HG03457 (cell line): ENCODE measurements around the gene CFAP300.

Experiments
- ATAC-seq: cut with Tn5 transposase; IDR thresholded peaks from one replicate; pipeline ENCODE4 v1.9.1; 2021; ENCODE audit warnings: moderate number of reproducible peaks; ENCODE audit not compliant: unreplicated experiment

The CFAP300 gene

DNA sequence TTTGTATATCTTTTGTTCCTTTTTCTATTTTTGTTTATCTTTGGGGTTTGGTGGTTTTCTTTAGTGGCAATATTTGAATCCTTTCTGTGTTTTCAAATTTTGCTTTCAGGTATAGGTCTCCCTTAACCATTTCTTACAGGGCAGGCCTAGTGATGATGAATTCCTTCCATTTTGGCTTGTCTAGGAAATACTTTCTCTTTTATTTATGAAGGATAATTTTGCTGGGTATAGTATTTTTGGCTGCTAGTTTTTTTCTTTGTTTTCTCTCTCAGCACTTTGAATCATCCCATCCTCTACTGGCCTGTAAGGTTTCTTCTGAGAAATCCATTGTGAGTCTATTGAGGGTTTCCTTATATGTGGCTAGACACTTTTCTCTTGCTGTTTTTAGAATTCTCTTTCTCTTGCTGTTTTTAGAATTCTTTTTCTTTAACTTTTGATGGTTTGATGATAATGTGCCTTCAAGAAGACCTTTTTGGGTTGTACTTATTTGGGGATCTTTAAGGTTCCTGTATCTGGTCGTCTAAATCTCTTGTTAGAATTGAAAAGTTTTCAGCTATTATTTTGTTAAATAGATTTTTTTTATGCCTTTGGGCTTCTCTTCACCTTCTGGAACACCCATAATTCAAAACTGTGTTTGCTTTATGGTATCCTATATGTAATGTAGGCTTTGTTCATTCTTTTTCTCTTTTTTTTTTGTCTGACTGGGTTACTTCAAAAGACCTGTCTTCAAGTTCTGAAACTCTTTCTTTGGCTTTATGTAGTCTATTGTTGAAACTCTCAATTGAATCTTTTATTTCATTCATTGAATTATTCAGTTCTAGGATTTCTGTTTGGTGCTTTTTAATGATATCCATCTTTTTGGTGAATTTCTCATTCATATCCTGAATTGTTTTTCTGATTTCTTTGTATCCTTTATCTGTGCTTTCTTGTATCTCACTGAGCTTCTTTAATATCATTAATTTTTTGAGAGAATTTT is 24.5 kb downstream of the CFAP300 start:
- ATAC-seq: no peak

DNA sequence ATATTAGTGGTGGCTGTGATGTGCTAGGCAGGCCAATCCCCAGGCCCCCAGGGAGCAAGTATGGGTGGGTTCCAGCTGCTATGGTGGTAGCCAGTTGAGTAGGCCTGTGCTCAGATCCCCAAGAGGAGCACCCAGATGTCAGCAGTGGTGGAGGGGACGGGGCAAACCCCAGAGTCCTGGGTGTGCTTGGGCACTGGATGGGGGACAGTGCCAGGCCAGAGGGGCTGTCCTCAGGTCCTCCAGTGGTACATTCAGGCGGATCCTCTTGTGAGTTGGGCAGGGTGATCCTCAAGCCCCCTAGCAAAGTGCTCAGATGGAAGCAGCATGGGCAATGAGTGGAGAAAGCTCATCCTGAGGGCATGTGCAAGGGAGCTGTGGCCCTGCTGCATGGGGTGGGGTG is 26.0 kb downstream of the CFAP300 start:
- ATAC-seq: no peak

DNA sequence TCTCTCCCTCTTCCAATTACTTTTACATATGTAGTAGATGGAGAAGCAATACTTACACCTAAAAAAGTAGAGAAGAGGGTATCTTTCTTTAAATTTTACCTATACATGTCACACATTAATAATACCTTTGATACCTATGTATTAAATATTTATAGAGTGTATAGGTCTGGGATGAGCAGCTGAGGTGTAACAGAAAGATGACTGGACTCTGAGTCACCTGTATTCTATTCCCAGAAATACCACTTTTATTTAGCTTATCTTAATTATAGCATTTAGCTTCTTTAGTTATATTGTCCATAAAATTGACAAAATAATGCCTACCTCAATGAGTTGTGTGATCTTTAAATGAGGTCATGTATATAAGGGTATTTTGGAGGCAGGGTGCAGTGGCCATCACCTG is 32.4 kb downstream of the CFAP300 start:
- no peak for ATAC-seq

DNA sequence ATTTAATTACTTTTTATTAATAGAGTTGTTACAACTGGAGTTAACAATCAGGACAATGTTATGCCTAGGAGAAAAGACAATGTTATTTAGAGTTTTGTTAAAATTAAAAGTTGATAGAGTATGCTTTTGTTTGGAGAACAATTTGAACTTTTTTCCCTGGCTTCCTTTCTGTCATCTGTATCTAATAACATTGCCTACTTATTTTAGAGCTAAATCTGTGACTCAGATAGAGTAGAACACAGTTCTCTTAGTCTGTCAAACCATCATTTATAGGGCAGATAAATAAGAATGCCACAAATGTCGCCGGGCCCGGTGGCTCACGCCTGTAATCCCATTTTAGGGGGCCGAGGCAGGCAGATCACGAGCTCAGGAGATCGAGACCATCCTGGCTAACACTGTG is 34.1 kb downstream of the CFAP300 start:
- ATAC-seq: no peak

DNA sequence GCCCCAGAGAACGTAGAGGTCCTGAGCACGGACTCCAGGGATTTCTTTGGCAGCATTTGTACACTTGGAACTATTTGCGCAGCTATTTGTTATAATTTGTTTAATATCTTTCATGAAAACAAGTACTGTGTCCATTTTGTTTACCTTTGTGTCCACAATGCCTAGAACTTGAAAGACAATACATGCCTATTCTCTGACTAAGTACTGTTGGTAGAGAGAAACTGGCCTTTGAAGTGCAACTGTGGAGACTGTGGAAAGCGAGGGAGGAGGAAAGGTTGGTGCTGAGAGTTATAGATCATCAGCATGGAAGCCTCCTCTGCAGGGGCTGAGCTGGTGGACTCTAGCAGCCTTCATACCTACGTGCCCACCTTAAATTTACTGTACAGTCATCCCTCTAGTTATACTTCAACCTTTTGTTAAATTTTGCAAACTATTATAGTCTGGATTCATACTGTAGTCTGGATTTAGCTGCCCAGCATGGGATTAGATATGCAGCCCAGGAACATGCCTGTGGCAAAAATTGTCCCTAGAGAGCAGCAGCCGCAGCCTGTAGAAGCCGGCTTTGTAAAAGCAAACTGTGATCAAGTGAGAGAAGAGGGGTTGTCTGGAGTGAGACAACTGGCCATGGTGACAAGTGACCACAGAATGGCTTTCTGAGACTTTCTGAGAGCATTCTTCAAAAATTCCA is 38.8 kb downstream of the CFAP300 start:
- no peak for ATAC-seq

DNA sequence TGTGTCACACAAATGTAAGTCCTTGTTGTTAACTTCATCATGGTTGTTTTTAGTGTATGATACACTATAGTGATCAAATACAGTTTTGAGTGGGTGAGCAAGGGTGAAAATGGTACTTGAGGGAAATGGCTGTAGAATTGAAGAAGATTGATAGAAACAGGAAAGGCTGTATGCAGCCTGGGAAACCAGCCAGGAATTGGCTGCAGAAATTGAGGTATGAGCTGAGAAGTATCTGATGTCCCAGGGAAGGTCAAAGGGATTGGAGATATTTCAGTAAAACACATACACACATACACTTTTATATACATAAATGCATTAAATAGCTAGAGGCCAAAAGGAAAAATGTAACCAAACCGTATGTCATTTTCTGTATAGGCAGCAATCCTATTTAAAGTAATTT is 49.9 kb downstream of the CFAP300 start:
- ATAC-seq: no peak

DNA sequence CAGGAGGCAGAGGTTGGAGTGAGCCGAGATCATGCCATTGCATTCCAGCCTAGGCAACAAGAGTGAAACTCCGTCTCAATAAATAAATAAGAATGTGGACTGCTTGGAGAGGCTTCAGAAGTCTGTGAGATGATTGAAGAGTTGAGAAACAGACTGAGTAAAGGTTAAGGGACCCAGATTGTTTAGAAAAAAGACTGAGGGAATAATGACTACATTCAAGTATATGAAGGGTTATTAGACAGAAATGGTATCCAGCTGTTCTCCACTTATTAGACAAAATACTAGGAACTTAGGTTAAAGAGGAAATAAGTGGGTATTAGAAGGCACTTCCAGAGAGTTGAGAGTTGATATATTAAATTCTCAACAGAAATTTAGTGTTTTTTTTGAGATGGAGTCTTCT is 52.5 kb downstream of the CFAP300 start:
- ATAC-seq: no peak

DNA sequence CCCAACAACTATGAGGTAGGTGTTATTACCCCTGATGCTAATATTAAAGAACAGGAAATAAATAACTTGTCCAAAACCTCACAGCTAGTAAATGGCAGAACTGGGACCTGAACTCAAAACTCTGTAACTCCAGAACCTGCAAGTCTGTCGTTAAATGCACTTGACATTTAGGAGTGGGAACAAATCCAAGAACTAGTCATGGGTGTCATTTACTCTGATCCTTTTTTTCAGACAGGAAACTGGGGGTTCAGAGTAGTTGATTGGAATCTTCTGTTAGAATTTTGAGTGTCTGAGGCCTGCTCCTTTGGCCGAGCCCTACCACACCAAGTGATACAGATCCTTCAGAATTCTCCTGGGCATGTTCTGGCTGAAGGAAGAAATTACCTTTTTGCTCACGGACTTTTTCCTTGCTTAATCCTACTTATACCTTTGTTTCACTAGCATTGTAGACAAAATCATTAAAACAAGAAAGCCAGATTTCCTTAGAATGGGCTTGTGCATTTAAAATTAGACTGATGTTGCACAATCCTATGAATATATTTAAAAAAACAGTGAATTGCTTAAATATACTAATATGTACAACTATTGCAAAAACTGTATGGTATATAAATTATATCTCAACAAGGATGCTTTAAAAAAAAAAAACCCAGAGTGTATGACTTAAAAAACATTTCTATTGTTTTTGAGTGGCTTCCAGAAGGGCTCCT is 61.6 kb downstream of the CFAP300 start:
- no peak for ATAC-seq

DNA sequence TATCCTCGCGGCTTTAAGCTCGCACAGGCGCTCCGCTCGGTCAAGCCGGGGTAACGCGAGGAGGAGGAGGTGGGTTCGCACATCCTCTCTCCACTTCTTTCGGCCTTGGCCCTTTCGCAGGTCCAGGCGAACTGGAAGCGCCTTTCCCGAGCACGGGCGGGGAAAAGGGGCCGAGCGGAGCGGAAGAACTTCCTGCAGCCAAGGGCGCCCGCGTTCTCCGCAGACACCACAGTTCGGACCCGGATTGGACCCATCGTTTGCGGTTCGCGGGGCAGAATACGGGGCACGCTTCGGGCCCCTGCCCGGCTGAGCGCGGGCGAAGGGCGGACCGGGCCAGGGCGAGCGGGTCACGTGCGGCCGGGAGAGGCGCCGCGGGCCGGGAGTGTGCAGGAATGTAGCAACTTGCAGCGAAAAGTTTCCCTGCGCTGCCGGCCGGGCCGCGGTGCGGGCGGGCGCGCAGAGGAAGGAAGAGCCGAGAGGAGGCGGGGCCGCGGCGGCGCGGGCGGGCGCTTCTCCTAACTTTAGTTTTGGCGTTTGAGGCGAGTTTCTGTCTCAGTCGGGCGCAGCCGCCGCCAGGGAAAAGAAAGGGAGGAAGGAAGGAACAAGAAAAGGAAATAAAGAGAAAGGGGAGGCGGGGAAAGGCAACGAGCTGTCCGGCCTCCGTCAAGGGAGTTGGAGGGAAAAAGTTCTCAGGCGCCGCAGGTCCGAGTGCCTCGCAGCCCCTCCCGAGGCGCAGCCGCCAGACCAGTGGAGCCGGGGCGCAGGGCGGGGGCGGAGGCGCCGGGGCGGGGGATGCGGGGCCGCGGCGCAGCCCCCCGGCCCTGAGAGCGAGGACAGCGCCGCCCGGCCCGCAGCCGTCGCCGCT is 62.9 kb downstream of the CFAP300 start, which contains the start of gene YAP1:
Gene YAP1, plus strand, starts transcription at position 552 of the 865 bp plus-strand sequence. CDS start 402 bp downstream, outside the sequence.
- peak; percentile 67 for ATAC-seq

DNA sequence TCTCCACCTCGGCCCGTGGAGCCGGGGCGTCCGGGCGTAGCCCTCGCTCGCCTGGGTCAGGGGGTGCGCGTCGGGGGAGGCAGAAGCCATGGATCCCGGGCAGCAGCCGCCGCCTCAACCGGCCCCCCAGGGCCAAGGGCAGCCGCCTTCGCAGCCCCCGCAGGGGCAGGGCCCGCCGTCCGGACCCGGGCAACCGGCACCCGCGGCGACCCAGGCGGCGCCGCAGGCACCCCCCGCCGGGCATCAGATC is 63.4 kb downstream of the CFAP300 start:
- peak; percentile 21 for ATAC-seq

DNA sequence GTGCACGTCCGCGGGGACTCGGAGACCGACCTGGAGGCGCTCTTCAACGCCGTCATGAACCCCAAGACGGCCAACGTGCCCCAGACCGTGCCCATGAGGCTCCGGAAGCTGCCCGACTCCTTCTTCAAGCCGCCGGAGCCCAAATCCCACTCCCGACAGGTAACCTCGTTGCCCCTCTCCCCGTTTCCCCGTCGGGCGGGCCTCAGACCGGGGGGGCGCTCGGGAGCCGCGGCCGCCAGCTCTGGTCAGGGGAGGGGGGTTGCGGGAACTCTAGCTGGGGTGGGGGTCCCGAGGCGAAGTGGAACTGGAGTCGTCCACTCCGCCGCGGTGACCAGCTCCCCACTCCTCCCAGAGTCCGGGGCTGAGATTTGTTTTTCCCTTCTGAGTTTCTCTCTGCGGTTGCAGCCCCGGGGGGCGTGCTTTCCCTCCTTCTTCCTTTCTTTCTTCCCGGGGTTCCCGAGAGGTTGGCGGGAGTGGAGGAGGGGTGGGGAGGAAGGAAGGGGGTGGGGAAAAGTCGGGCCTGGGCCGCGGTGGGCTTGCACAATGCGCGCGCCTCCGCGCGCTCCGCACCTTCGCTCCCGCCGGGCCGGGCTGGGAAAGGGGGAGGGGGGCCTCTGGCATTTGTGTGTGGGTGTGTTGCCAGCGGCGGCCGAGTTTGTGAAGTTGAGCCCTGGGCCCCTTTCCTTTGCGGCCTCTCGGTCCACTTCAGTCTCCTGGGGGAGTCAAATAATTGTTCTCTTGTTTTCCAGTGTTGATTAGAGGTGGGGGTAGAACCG is 64.0 kb downstream of the CFAP300 start:
- ATAC-seq: no peak

DNA sequence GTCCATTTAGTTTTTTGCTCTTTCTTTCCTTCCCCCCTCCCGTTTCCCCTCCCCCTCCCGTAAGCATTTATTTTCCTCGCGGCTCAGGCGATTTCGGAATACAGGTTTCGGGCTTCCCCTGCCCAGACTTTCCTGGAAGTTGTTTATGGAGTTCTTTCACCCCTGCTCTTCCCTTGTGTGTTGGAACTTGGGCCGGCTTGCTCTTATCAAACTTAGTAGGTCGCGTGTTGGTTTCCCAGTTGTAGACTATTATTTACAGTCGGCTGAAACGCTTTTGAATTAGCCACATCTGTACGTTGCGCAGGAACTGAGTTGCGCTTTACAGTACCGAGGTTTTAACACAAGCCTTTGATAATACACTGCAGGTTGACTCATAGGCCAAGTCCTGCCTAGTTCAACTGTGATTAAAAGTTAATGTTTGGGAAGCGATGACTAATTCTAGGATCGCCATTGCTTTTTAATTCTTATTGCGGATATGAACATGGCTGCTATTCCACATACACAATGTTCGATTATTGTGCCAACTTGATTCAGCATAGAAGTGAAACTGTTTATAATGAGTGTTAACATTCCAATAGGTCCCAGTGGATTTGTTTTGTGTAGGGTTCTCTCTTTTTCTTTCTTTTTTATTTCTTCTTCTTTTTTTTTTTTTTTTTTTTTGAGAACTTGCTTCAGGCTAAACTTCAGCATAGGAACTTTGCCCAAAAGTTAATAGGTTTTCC is 64.7 kb downstream of the CFAP300 start:
- ATAC-seq: no peak

DNA sequence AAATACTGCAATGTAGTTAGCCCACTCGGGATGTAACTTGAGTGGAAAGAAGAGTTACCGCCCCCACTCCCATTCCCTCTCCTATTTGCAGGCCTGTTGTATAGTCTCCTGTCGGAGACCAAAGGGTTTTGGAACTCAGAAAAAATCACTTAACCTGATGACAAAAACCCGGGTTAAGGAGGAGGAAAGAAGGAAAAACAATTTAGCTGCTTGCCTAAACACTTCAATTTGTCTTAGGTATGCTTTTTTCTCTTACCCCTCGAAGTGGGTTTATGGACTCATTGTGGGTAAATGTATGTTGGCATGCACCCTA is 65.2 kb downstream of the CFAP300 start:
- ATAC-seq: no peak

DNA sequence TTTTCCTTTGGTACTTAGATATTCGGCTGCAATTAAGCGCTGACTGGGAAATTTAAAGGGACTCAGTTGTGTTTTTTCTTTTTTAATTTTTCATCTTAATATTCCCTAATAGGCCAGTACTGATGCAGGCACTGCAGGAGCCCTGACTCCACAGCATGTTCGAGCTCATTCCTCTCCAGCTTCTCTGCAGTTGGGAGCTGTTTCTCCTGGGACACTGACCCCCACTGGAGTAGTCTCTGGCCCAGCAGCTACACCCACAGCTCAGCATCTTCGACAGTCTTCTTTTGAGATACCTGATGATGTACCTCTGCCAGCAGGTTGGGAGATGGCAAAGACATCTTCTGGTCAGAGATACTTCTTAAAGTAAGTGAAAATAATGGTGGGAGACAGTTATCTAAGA is 66.8 kb downstream of the CFAP300 start:
- no peak for ATAC-seq

DNA sequence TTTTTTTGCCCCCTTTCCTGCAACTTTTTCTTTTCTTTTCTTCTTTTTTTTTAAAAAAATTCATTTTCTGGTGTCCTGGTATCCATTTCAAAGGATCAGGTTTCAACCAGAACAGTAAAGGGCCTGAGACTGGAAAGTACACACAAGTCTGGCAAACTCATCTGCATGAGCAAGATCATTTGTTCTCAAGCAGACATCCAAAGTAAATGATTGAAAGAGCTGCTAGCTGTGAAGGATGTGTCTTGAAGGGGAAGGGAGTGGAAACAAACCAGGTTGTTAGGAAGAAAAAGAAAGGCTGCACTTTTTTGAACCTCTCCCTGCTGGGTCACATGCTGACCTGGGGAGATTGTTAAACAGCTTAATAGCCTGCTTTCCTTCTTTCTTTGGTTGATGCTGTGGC is 68.3 kb downstream of the CFAP300 start:
- no peak for ATAC-seq

DNA sequence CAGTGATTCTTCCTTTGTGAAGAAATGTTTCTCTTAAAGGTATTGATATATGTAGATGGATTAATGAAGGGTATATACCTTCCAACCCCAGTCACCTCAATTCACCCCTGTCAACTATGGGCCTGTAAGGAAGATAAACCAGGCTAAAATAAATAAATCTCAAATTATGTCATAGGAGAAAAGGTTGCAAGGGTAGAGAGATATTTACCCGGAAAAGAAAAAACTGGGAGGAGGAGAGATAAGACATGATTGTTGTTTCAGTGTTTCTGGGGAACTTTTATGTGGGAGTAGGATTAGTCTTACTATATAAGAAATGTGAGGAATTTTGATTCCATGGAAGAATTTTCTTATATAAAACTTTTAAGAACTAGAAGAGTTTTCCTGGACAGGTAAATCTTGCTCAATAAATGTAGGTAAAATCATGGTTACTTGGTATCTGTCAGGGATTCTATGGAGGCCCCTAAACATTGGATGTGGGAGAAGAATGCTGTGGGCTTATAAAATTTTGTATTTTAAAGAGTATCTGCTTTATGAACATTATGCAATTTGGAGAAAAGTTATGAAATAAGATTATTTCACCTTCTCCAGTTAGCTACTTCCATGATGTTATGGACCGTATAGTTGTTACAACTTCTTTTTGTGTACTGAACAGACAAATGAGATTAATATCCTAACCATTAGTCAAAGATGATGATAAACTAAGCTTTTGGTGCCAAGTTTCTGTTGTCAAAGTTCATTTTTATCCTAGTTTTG is 69.4 kb downstream of the CFAP300 start:
- ATAC-seq: no peak

DNA sequence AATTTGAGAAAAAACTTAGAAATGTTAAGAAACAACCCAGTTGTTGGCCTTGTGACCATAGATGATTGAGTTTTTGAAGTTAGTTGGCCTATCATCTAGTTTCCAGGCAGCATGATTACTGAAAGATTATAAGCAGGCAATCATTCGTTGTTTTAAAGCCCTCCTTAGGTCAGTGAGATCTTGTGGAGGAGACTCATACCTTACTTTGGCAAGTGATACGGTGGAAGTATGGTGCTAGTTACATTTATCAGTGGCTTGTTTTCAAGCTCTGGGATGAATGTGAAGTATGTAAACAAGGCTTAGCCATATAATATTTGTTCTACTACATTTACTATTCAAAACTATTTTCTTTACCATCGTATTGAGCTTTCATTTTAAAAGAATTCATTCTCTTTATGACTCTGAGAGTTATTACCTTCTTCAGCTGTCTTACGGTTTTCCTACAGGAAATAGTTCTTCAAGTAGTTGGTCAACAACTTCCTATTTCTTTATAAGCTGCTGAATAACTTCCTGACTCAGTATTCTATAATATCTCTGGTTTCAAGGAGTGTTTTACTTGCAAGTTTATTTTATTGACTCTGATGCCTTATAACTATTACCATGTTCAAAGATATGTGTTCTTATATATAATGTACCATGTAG is 70.4 kb downstream of the CFAP300 start:
- ATAC-seq: no peak

DNA sequence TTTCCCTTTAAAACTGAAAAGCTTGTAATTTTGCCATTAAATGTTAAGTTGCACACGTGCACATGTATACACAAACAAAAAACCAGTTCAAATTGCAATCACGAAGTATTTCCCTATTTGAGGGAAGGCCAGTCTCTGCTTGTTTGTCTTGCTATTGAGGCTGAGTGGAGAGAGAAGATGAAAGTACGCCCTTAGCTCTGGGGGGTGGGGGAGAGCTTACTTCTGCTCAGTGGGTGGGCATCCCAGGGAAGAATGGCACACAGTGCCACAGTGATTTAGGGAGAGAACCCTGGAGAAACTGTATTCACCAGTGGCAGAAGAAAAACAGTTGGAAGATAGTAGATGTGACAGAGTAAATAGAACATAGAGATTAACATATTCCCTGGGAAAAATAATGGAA is 71.7 kb downstream of the CFAP300 start:
- no peak for ATAC-seq
